ENCODE results near the gene ENTHD1. TPM values are rescaled to one million over a fixed set of nuclear protein-coding genes. Genes with fewer than 3 reads are reported as not detected.

ENTHD1 gene
- total RNA-seq, 2 donors from 2014 or later = not detected

- no peaks in the 10 kb centered on the region for H3K4me1 ChIP-seq
Measured at GRCh38 chr22:39776295-39777009, 117.1 kb downstream of the ENTHD1 start.

DNA sequence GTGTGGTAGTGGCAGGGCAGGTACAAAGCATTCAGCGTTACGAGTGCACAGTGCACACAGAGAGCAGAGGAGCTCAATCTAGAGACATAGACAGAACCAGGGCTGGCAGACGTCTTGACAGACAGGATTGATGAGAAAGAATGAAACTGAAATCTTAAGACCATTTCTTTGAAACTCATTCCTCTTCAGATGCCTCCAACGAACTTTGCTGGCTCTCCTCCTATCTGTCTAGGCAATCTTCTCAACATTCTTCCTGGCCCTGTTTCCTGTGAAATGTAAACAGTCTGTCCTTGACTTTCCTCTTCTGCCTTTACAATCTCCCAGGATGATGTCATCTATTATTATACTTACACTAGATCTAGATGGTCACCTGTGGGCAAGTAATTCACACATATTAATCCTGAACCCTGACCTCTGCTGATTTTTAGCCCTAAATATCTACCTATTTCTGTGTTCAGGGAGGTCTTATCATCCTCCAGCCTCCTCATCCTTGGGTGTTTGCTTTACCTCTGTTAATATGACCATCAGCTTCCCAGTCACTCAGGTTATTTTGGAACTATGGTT, 119.5 kb downstream of the ENTHD1 start:
- DNase-seq = peak; percentile 26
- Histone ChIP-seq H3K27me3 (no peaks in the 10 kb centered on the region), H3K36me3 (no peaks in the 10 kb centered on the region), H3K4me1 (no peaks in the 10 kb centered on the region), H3K27ac (no peak overlapping the region), H3K9ac (ENCODE audit: low read depth in 2 of 2, low read length in 2 of 2) (no peak overlapping the region), H3K4me3 (no peak overlapping the region), H3K9me3 (no peaks in the 10 kb centered on the region)
- TF ChIP-seq, protein P1, sequence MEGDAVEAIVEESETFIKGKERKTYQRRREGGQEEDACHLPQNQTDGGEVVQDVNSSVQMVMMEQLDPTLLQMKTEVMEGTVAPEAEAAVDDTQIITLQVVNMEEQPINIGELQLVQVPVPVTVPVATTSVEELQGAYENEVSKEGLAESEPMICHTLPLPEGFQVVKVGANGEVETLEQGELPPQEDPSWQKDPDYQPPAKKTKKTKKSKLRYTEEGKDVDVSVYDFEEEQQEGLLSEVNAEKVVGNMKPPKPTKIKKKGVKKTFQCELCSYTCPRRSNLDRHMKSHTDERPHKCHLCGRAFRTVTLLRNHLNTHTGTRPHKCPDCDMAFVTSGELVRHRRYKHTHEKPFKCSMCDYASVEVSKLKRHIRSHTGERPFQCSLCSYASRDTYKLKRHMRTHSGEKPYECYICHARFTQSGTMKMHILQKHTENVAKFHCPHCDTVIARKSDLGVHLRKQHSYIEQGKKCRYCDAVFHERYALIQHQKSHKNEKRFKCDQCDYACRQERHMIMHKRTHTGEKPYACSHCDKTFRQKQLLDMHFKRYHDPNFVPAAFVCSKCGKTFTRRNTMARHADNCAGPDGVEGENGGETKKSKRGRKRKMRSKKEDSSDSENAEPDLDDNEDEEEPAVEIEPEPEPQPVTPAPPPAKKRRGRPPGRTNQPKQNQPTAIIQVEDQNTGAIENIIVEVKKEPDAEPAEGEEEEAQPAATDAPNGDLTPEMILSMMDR (IDR thresholded peaks at IDR 0.05) = no peak
- intact Hi-C loops (cut with DNase I) = no loop called here

More at GRCh38 chr22:39776295-39777009, 117.1 kb downstream of the ENTHD1 start:
- no peak for DNase-seq
- no peaks in the 10 kb centered on the region for H3K36me3 ChIP-seq
- H3K4me3 ChIP-seq = no peak overlapping the region
- H3K9me3 ChIP-seq = no peaks in the 10 kb centered on the region
- H3K27ac ChIP-seq = peak overlapping the region; percentile 40
- TF ChIP-seq, protein P1 (IDR thresholded peaks at IDR 0.05) = no peak
- no peaks in the 10 kb centered on the region for H3K27me3 ChIP-seq
- H3K9ac ChIP-seq (ENCODE audit: low read depth in 2 of 2, low read length in 2 of 2) = no peak overlapping the region
- intact Hi-C loops (cut with DNase I) = no loop called here

GRCh38 chr22:39773503-39773902, 120.1 kb downstream of the ENTHD1 start:
- Histone ChIP-seq H3K9me3 (no peaks in the 10 kb centered on the region), H3K36me3 (no peaks in the 10 kb centered on the region), H3K9ac (ENCODE audit: low read depth in 2 of 2, low read length in 2 of 2) (no peak overlapping the region), H3K4me1 (no peaks in the 10 kb centered on the region), H3K27ac (no peak overlapping the region), H3K4me3 (no peak overlapping the region), H3K27me3 (no peaks in the 10 kb centered on the region)
- no peak for DNase-seq
- intact Hi-C loops (cut with DNase I) = no loop called here
- TF ChIP-seq, protein P1 (IDR thresholded peaks at IDR 0.05) = no peak

DNA sequence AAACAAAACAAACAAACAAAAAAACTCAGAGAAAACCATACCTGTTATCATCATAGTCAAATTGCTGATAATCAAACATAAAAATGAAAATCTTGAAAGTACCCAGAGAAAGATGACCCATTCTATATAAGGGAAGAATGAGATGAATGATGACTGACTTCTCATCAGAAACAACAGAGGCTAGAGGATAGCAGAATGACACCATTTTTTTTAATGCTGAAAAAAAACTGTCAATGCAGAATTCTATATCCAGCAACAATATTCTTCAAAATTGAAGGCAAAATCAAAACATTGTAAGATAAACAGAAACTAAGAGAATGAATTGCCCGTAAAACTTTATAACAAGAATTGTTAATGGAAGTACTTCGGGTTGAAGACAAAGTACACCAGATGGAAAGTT, 122.1 kb downstream of the ENTHD1 start:
- intact Hi-C loops (cut with DNase I) = no loop called here
- no peaks in the 10 kb centered on the region for H3K36me3 ChIP-seq

DNA sequence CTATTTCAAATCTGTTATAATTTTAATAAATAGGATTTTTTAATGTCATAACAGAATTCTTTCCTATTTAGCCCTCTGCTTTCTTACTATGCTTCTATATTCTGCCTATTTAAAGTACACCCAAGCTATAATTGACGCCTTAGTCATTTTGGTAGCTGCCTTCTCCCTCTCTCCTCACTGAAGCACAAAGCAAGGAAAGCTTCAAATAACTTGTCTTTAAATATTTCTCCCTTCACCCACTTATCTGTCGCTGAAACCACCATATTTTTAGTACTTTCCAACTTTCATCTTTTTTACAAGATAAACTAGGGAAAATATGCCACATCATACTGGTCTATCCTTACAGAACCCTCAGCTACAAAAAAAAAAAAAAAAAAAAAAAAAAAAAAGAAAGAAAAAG, 127.9 kb downstream of the ENTHD1 start:
- DNase-seq = no peak
- no peak overlapping the region for H3K27ac ChIP-seq
- H3K4me1 ChIP-seq = no peaks in the 10 kb centered on the region
- H3K27me3 ChIP-seq = no peaks in the 10 kb centered on the region
- TF ChIP-seq, protein P1 (IDR thresholded peaks at IDR 0.05) = no peak
- no peaks in the 10 kb centered on the region for H3K36me3 ChIP-seq
- no peaks in the 10 kb centered on the region for H3K9me3 ChIP-seq
- no peak overlapping the region for H3K4me3 ChIP-seq
- no peak overlapping the region for H3K9ac ChIP-seq (ENCODE audit: low read depth in 2 of 2, low read length in 2 of 2)
- intact Hi-C loops (cut with DNase I) = no loop called here

More for the DNA sequence above, 122.1 kb downstream of the ENTHD1 start:
- H3K27ac ChIP-seq = no peak overlapping the region
- no peak for DNase-seq
- no peaks in the 10 kb centered on the region for H3K9me3 ChIP-seq
- H3K9ac ChIP-seq (ENCODE audit: low read depth in 2 of 2, low read length in 2 of 2) = no peak overlapping the region
- TF ChIP-seq, protein P1 (IDR thresholded peaks at IDR 0.05) = no peak
- H3K4me1 ChIP-seq = no peaks in the 10 kb centered on the region
- H3K4me3 ChIP-seq = no peak overlapping the region
- no peaks in the 10 kb centered on the region for H3K27me3 ChIP-seq

Measured in colonic mucosa (tissue), 4 donors.